GM19328 (cell line): Measurements from ENCODE around the gene TFR2.

Source experiments
- ATAC-seq: cut with Tn5 transposase; IDR thresholded peaks from one replicate; pipeline ENCODE4 v1.9.1; 2021; ENCODE audit warnings: mild to moderate bottlenecking, moderate library complexity; ENCODE audit not compliant: unreplicated experiment

The TFR2 gene

DNA sequence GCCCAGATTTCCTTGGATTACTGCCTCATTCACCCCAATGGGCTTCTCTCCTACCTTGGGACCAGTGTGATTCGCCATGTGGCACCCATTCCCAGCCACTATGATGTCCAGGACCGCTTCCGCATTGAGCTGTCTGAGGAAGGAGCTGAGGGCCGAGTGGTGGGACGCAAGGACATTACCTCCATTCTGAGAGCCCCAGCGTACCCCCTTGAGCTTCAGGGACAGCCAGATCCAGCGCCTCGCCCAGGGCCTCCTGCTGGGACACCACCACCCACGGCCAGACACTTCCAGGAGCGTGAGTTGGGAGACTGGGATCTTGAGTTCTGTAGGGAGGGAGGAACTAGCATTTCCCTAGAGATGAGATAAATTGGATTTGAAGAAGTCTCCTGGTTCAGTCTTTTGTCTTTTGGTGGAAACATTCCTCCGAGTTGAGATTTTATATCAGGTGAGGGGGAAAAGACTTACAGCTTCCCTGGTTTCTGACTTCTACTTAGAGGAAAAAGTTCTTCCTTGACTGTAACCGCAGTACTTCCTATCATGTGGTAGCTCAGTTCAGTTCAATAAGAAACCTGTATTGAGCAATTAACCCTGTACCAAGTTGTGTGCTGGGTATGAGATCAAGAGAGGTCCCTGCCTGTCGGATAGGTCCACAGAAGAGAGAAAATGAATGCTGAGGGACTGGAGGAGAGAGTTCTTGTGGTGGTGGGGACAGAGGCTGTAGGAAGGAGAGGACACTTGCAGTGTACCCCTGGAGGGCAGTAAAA is 27.8 kb downstream of the TFR2 start:
- ATAC-seq: no peak

DNA sequence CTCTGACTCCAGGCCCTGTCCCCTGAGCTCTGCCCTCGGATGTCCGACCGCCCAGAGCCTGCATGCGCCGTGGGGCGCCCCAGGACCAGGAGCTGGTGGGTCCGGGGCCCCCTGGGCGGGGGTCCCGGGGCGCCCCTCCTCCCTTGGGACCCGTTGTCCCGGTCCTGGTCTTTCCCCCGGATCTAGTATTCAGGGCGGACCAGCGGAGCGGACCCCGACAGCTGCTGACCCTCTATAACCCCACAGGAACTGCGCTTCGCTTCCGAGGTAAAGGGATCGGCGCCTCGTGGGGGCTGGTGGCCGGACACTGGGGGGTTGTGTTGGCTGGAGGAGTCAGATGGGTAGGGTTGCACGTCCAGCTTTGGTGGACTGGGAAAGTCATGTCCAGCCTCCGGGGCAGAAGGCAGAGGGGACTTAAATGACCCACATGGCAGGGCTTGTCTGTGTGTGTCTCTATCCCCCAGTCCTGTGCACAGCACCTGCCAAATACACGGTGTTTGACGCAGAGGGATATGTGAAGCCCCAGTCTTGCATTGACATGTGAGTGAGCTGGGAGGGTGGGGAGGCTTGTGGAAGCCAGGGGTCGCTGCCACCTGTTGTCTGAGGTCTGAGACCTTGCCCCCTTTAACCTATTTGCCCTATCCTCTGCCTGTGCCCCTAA is 28.5 kb downstream of the TFR2 start:
- ATAC-seq: no peak

DNA sequence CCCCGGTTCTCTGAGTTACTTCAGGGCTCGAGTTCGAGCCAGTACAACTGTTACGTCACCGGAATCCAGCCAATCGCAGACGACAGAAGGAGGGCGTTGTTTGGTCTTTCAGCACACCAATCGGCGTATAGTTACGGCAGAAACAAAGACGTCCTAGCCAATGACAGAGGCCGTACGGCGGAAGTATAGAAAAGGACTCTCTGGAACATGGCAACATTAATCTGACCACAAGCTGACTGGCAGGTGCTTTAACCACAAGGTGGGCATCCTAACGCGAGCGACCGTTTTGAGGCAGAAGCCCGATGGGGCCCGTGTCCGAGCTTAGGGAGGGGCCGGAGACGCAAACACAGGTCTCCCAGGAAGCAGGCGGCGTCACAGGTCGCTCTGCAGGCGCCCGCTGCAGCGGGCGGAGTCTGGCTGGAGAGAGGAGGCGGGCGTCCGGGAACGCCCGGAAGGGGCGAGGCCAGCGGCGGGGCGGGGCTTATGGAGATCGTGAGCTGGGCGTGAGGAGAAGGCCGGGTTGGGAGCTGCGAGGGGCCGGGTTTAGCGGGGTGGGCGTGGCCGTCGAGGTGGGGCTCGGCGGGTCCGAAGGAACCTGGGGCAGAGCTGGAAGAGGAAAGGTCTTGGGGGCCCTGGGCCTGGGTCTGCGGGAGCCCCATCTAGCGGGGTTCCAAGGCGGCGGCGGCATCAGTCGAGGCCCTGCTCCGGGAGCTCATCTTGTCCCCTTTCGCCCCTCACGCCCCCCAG is 29.2 kb downstream of the TFR2 start, which contains the start of gene MOSPD3:
Gene MOSPD3 (plus strand): TSS at position 558 of the 747 bp plus-strand sequence. CDS start 252 bp downstream, outside the sequence.
- peak; percentile 94 for ATAC-seq

DNA sequence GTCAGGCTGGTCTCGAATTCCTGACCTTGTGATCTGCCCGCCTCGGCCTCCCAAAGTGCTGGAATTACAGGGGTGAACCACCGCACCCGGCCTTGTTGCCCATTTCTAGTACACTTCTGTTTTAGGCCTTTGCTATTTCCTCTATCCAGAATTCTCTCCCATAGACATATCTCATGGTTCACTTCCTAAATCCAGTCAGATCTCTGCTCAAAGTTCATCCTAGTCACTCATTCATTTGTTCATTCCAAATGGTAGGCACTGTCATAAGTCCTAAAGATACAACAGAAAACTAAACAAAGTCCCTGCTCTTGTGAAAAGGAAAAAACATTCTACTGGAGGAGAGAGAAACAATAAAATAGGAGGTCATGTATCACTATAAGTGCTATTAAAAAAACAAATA is 31.4 kb downstream of the TFR2 start:
- ATAC-seq: no peak

- no peak for ATAC-seq
Observed at GRCh38 chr7:100607111-100607510, 34.2 kb downstream of the TFR2 start.

- ATAC-seq: no peak
Observed at GRCh38 chr7:100606313-100606712, 35.0 kb downstream of the TFR2 start.

GRCh38 chr7:100604976-100605911 is 36.1 kb downstream of the TFR2 start:
- no peak for ATAC-seq

- ATAC-seq: no peak
Observed at GRCh38 chr7:100604028-100604975, 37.0 kb downstream of the TFR2 start.

DNA sequence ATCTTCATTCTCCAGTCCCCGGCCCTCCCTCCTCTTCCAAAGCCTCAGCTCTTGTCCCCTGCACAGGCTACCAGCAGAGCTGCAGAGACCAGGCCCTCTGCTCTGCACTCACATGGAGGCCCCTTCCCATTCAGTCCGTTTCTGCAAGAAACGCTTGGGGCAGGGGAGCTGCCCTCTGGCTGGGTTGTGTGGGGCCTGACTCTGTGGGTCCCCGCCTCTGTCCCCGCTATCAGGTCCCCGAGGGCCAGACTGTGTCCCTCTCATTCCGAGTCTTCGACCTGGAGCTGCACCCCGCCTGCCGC is 37.7 kb downstream of the TFR2 start:
- no peak for ATAC-seq

- ATAC-seq: no peak
Observed at GRCh38 chr7:100602889-100603725, 38.2 kb downstream of the TFR2 start.

GRCh38 chr7:100600730-100601038 is 40.7 kb downstream of the TFR2 start:
- no peak for ATAC-seq

DNA sequence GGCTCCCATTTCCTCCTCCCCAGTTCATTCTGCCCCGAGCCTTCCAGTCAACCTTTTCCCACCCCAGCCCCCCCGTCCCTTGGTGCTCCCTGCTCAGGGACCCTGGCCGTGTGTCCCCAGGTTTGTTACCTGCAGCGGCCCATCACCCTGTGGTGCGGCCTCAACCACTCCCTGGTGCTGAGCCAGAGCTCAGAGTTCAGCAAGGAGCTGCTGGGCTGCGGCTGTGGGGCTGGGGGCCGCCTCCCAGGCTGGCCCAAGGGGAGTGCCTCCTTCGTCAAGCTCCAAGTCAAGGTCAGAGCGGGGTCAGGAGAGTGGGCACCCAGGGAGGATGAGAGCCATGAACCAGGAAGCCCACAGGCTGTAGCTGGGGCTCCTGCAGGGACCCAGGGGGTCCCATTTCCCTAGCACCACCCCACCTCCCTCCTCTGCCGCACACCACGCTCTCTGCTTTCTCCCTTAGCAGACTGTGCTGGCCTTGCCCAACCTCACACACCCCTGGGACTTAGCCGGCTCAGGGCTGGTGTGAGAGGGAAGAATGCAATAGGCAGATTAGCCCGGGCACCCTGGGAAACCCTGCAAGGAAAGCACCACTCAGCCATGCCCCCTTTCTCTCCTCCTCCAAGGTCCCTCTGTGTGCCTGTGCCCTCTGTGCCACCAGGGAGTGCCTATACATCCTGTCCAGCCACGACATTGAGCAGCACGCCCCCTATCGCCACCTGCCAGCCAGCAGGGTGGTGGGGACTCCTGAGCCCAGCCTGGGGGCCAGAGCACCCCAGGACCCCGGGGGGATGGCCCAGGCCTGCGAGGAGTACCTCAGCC is 41.2 kb downstream of the TFR2 start:
- ATAC-seq: no peak

DNA sequence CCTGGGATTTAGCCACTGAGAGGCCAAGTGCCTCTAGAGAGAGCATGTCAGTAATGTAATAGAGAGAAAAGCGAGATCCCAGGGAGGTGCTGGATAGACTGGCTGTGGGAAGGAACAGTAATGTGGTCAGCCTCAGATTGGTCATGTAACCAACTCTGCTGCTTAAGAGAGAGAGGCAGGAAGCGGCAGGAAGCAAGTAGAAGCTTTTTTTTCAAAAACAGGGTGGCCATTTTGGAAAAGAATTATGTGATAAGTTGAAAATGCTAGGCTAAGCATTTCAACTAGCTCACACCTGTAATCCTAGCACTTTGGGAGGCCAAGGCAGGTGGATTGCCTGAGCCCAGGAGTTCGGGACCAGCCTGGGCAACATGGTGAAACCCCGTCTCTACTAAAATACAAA is 42.9 kb downstream of the TFR2 start:
- ATAC-seq: no peak

DNA sequence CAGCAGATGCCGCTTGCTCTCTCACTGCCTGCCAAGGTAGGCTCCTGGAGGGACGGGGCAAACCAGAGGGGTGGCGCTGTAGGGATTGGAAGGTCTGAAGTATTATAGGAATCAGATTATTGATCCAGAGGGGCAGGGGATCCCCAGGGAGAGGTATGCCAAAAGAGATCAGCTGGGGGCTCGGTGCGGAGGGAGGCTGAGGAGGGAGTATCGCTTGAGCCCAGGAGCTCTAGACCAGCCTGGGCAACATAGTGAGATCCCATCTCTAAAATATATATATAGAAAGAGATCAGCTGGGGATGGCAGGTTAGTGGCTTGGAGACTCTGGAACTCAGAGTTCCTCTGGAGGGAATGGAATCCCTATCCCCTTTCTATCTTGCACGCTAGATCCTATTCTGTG is 46.2 kb downstream of the TFR2 start:
- ATAC-seq: no peak

DNA sequence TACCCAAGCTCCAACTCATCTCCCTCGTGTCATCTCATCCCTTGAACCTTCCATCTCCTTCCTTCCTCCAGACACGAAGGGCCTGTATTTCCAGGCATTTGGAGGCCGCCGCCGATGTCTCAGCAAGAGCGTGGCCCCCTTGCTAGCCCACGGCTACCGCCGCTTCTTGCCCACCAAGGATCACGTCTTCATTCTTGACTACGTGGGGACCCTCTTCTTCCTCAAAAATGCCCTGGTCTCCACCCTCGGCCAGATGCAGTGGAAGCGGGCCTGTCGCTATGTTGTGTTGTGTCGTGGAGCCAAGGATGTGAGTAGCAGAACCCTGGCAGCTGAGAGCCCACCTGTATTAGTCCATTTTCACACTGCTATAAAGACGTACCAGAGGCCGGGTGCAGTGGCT is 49.8 kb downstream of the TFR2 start:
- no peak for ATAC-seq

DNA sequence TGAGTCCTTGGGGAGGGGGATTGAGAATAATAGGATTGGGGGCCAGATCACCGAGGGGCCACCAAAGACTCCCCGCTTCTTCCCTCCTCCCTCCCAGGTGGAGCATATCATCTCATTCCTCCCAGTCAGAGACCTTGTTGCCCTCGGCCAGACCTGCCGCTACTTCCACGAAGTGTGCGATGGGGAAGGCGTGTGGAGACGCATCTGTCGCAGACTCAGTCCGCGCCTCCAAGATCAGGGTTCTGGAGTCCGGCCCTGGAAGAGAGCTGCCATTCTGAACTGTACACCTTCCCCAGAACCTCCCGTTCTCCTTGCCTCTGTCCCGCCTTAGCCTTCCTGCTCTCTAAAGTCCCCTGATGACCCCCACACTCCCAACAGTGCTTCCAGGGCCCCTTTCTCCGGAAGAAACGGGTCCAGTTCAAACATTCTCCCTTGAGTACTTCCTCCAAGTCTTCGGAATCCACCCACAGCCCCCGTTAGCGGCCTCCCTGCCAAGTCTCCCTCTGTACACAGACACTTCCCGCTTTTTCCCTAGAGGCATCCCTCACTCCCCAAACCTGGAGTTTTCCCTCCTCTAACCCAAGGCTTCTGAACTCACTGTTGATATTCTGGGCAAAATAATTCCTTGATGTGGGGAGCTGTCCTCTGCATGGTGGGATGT is 51.1 kb downstream of the TFR2 start:
- no peak for ATAC-seq

- no peak for ATAC-seq
Observed at GRCh38 chr7:100589341-100589947, 51.9 kb downstream of the TFR2 start.
